ENCODE measurements around the gene SHCBP1L.
"Not testable (repeated sequence)": the region's sequence is repeated elsewhere in the genome, so short reads cannot be mapped to it uniquely, and the experiment has no call there.

- TF ChIP-seq, protein P1, sequence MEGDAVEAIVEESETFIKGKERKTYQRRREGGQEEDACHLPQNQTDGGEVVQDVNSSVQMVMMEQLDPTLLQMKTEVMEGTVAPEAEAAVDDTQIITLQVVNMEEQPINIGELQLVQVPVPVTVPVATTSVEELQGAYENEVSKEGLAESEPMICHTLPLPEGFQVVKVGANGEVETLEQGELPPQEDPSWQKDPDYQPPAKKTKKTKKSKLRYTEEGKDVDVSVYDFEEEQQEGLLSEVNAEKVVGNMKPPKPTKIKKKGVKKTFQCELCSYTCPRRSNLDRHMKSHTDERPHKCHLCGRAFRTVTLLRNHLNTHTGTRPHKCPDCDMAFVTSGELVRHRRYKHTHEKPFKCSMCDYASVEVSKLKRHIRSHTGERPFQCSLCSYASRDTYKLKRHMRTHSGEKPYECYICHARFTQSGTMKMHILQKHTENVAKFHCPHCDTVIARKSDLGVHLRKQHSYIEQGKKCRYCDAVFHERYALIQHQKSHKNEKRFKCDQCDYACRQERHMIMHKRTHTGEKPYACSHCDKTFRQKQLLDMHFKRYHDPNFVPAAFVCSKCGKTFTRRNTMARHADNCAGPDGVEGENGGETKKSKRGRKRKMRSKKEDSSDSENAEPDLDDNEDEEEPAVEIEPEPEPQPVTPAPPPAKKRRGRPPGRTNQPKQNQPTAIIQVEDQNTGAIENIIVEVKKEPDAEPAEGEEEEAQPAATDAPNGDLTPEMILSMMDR (IDR thresholded peaks at IDR 0.05; ENCODE audit: low read depth, low read length): not testable (repeated sequence)
- TF ChIP-seq MAX (IDR thresholded peaks at IDR 0.05; ENCODE audit: low read depth, low read length): not testable (repeated sequence)
These were observed 9.6 kb downstream of the SHCBP1L start for GRCh38 chr1:182943336-182943735.

Measured in NB4 (cell line).